ENCODE data around the gene TMEM269.

Gene TMEM269

DNA sequence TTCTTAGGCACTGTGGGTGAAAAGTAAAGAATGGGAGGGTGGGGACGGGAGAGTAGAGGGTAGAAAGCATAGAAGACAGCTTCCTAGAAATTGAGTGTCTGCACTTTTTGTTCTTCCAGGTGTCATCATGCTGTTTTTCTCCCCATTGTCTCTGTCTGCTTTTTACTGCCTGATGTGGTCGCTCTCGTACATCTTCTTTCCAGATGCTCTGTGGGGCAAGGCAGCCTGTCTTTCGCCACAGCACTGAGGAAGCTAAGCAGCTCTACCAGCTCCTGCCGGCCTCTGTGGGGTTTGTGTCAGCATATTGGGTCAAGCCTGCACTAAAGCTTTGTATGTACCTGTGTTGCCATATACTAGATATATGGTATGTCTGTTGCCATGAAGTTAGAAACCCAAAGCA is 13.2 kb downstream of the TMEM269 start:
- Histone ChIP-seq H2AFZ (ENCODE audit: insufficient read depth, low read length, poor library complexity) (no peak overlapping the region), H3K9me3 (ENCODE audit: insufficient read depth, low read depth, low read length) (peaks cover 1% of the 10 kb centered on the region), H3K14ac (ENCODE audit: low read length) (no peak overlapping the region), H3K27ac (ENCODE audit: low read depth, low read length) (no peak overlapping the region), H2AK5ac (ENCODE audit: low read length) (no peak overlapping the region), H2BK5ac (ENCODE audit: low read depth, low read length, poor library complexity) (no peak overlapping the region), H3K79me1 (ENCODE audit: low read length) (no peaks in the 10 kb centered on the region), H3K4me3 (ENCODE audit: low read depth, low read length) (no peak overlapping the region), H4K8ac (ENCODE audit: low read depth, low read length) (no peak overlapping the region), H3K4ac (ENCODE audit: low read depth, low read length) (no peak overlapping the region), H3K79me2 (ENCODE audit: control insufficient read depth, insufficient read depth, low read length, poor library complexity) (no peaks in the 10 kb centered on the region), H4K91ac (ENCODE audit: low read depth, low read length) (no peak overlapping the region), H3K9ac (ENCODE audit: low read length) (no peak overlapping the region), H3K23ac (ENCODE audit: low read length) (no peak overlapping the region), H3K4me1 (ENCODE audit: control insufficient read depth in 1 of 2, insufficient read depth in 2 of 2, low read length in 2 of 2) (peaks cover 3 to 5% of the 10 kb centered on the region in 2 experiments), H4K12ac (ENCODE audit: low read depth, low read length) (no peak overlapping the region), H3K36me3 (ENCODE audit: control insufficient read depth in 1 of 2, insufficient read depth in 2 of 2, low read length in 2 of 2) (no peaks in the 10 kb centered on the region), H3K18ac (ENCODE audit: low read length) (no peak overlapping the region), H2BK120ac (ENCODE audit: insufficient read depth, low read length, poor library complexity) (no peak overlapping the region), H3K27me3 (ENCODE audit: insufficient read depth, low read length) (no peaks in the 10 kb centered on the region), H3K4me2 (ENCODE audit: low read length) (no peak overlapping the region), H2BK12ac (ENCODE audit: low read length) (no peak overlapping the region)
- DNase-seq, result no peak
- no CpG with 5 or more reads among the region's 5 CpGs for WGBS (ENCODE audit: extremely low coverage, insufficient coverage, insufficient read length)

DNA sequence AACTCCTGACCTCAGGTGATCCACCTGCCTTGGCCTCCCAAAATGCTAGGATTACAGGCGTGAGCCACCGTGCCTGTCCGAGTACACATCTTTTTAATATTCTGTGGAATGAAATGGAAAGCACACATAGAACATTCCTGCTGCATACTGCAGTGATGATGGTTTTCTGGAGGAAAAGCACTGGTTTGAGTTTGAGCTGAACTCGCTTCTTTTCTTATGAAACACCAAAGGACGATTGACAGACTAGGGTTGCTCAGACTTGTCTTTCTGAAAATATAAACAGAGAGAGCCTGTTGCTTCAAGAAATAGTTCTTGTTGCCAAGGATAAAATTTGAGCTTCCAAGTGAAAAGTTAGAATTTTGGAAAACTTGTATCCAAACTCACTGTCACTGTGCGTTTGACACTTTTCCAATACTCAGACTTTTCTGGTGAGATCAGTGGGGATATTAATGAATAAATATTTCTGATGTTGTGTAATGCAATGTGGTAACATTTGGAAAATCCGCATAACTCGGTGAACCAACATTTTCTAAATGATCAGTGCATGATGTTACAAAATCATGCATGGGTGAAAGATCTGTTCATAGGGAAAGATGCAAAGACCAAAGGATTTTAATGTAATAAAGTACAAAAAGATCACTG is 17.2 kb downstream of the TMEM269 start:
- DNase-seq, result peak; percentile 19 to 64
- no peaks in the 10 kb centered on the region for H3K79me1 ChIP-seq (ENCODE audit: low read length)
- no peaks in the 10 kb centered on the region for H3K9me3 ChIP-seq (ENCODE audit: insufficient read depth, low read depth, low read length)
- no peak overlapping the region for H3K9ac ChIP-seq (ENCODE audit: low read length)
- H3K27ac ChIP-seq (ENCODE audit: low read depth, low read length), result no peak overlapping the region
- no peak overlapping the region for H3K18ac ChIP-seq (ENCODE audit: low read length)
- H2AK5ac ChIP-seq (ENCODE audit: low read length), result no peak overlapping the region
- H2BK12ac ChIP-seq (ENCODE audit: low read length), result no peak overlapping the region
- no CpG with 5 or more reads among the region's 8 CpGs for WGBS (ENCODE audit: extremely low coverage, insufficient coverage, insufficient read length)
- H2AFZ ChIP-seq (ENCODE audit: insufficient read depth, low read length, poor library complexity), result no peak overlapping the region
- H3K4me1 ChIP-seq (ENCODE audit: control insufficient read depth in 1 of 2, insufficient read depth in 2 of 2, low read length in 2 of 2), result peaks cover 0 to 6% of the 10 kb centered on the region in 2 experiments
- H3K4me2 ChIP-seq (ENCODE audit: low read length), result no peak overlapping the region
- H3K27me3 ChIP-seq (ENCODE audit: insufficient read depth, low read length), result no peaks in the 10 kb centered on the region
- no peak overlapping the region for H3K14ac ChIP-seq (ENCODE audit: low read length)
- no peak overlapping the region for H4K12ac ChIP-seq (ENCODE audit: low read depth, low read length)
- H4K8ac ChIP-seq (ENCODE audit: low read depth, low read length), result no peak overlapping the region
- no peaks in the 10 kb centered on the region for H3K79me2 ChIP-seq (ENCODE audit: control insufficient read depth, insufficient read depth, low read length, poor library complexity)
- H2BK120ac ChIP-seq (ENCODE audit: insufficient read depth, low read length, poor library complexity), result no peak overlapping the region
- H3K36me3 ChIP-seq (ENCODE audit: control insufficient read depth in 1 of 2, insufficient read depth in 2 of 2, low read length in 2 of 2), result peaks cover 0 to 2% of the 10 kb centered on the region in 2 experiments
- no peak overlapping the region for H2BK5ac ChIP-seq (ENCODE audit: low read depth, low read length, poor library complexity)
- H3K4ac ChIP-seq (ENCODE audit: low read depth, low read length), result no peak overlapping the region
- no peak overlapping the region for H3K23ac ChIP-seq (ENCODE audit: low read length)
- H3K4me3 ChIP-seq (ENCODE audit: low read depth, low read length), result no peak overlapping the region
- H4K91ac ChIP-seq (ENCODE audit: low read depth, low read length), result no peak overlapping the region

DNA sequence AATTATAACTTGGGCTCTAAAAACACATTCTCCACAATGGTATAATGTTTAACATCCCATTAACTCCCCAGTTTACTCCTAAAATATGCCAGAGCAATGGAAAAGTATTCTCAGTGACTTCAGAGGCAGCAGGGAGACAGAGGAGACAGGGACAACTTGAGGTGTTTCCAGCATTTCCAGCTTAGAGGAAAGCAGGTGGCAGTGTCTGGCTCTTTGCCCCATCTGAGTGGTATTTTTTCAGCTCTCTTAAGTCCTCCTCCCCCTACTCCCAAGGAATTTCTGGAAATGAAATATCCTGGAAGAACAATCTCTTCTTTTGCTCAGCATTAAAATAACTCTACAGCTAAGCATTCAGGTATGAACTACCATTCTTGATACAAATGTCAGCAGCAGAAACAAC is 21.4 kb downstream of the TMEM269 start:
- H3K4me2 ChIP-seq (ENCODE audit: low read length), result no peak overlapping the region
- H3K79me1 ChIP-seq (ENCODE audit: low read length), result no peaks in the 10 kb centered on the region
- DNase-seq, result no peak
- H3K9me3 ChIP-seq (ENCODE audit: insufficient read depth, low read depth, low read length), result no peaks in the 10 kb centered on the region
- H3K14ac ChIP-seq (ENCODE audit: low read length), result no peak overlapping the region
- H3K36me3 ChIP-seq (ENCODE audit: control insufficient read depth in 1 of 2, insufficient read depth in 2 of 2, low read length in 2 of 2), result peaks cover 0 to 2% of the 10 kb centered on the region in 2 experiments
- H3K4me3 ChIP-seq (ENCODE audit: low read depth, low read length), result no peak overlapping the region
- H3K23ac ChIP-seq (ENCODE audit: low read length), result no peak overlapping the region
- H3K18ac ChIP-seq (ENCODE audit: low read length), result no peak overlapping the region
- no peak overlapping the region for H2BK5ac ChIP-seq (ENCODE audit: low read depth, low read length, poor library complexity)
- no peak overlapping the region for H4K12ac ChIP-seq (ENCODE audit: low read depth, low read length)
- H2AFZ ChIP-seq (ENCODE audit: insufficient read depth, low read length, poor library complexity), result no peak overlapping the region
- H3K4ac ChIP-seq (ENCODE audit: low read depth, low read length), result no peak overlapping the region
- H4K91ac ChIP-seq (ENCODE audit: low read depth, low read length), result no peak overlapping the region
- no peak overlapping the region for H3K9ac ChIP-seq (ENCODE audit: low read length)
- H2BK120ac ChIP-seq (ENCODE audit: insufficient read depth, low read length, poor library complexity), result no peak overlapping the region
- no peak overlapping the region for H2AK5ac ChIP-seq (ENCODE audit: low read length)
- peak overlapping the region; percentile 22 for H3K27ac ChIP-seq (ENCODE audit: low read depth, low read length)
- H3K4me1 ChIP-seq (ENCODE audit: control insufficient read depth in 1 of 2, insufficient read depth in 2 of 2, low read length in 2 of 2), result peaks cover 0 to 6% of the 10 kb centered on the region in 2 experiments
- no peaks in the 10 kb centered on the region for H3K79me2 ChIP-seq (ENCODE audit: control insufficient read depth, insufficient read depth, low read length, poor library complexity)
- no peaks in the 10 kb centered on the region for H3K27me3 ChIP-seq (ENCODE audit: insufficient read depth, low read length)
- no peak overlapping the region for H4K8ac ChIP-seq (ENCODE audit: low read depth, low read length)
- no peak overlapping the region for H2BK12ac ChIP-seq (ENCODE audit: low read length)

DNA sequence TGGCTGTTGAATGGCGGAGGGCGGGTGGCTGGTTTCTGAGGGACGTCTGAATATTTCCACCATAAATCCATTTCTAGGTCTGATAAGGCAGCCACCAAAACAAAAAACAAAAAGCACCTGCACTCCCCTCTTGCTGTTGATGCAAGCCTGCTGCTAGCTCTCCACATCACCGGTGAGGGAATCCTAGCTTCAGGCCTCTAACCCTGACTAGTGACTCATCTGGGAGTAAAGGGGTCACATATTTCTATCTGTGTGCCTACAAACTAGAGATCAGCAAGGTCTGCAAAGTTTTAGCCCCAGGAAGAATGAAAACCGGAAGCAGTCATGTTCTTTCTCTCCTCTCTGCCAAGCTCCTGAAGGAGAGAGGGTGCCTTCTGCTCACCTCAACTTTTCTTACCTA is 21.8 kb downstream of the TMEM269 start:
- Histone ChIP-seq H2AK5ac (ENCODE audit: low read length) (no peak overlapping the region), H2BK120ac (ENCODE audit: insufficient read depth, low read length, poor library complexity) (no peak overlapping the region), H3K9ac (ENCODE audit: low read length) (no peak overlapping the region), H3K36me3 (ENCODE audit: control insufficient read depth in 1 of 2, insufficient read depth in 2 of 2, low read length in 2 of 2) (peaks cover 0 to 2% of the 10 kb centered on the region in 2 experiments), H3K4ac (ENCODE audit: low read depth, low read length) (no peak overlapping the region), H4K12ac (ENCODE audit: low read depth, low read length) (no peak overlapping the region), H3K4me2 (ENCODE audit: low read length) (no peak overlapping the region), H2BK12ac (ENCODE audit: low read length) (no peak overlapping the region), H4K8ac (ENCODE audit: low read depth, low read length) (no peak overlapping the region), H3K23ac (ENCODE audit: low read length) (no peak overlapping the region), H2BK5ac (ENCODE audit: low read depth, low read length, poor library complexity) (no peak overlapping the region), H3K27ac (ENCODE audit: low read depth, low read length) (peak overlapping the region; percentile 22), H2AFZ (ENCODE audit: insufficient read depth, low read length, poor library complexity) (no peak overlapping the region), H3K4me1 (ENCODE audit: control insufficient read depth in 1 of 2, insufficient read depth in 2 of 2, low read length in 2 of 2) (peaks cover 0 to 6% of the 10 kb centered on the region in 2 experiments), H3K79me2 (ENCODE audit: control insufficient read depth, insufficient read depth, low read length, poor library complexity) (no peaks in the 10 kb centered on the region), H3K4me3 (ENCODE audit: low read depth, low read length) (no peak overlapping the region), H4K91ac (ENCODE audit: low read depth, low read length) (no peak overlapping the region), H3K18ac (ENCODE audit: low read length) (no peak overlapping the region), H3K9me3 (ENCODE audit: insufficient read depth, low read depth, low read length) (no peaks in the 10 kb centered on the region), H3K27me3 (ENCODE audit: insufficient read depth, low read length) (no peaks in the 10 kb centered on the region), H3K14ac (ENCODE audit: low read length) (no peak overlapping the region), H3K79me1 (ENCODE audit: low read length) (no peaks in the 10 kb centered on the region)
- no peak for DNase-seq
- WGBS (ENCODE audit: extremely low coverage, insufficient coverage, insufficient read length), result no CpG with 5 or more reads among the region's 5 CpGs
